HL-60 (cell line): Measurements from ENCODE around the gene PAQR9.

Source experiments
- CTCF ChIP-seq: IDR thresholded peaks from one replicate; pipeline ENCODE4 v1.5.1; 2011; ENCODE audit warnings: low read length, control low read depth, inconsistent platforms; ENCODE audit not compliant: insufficient read depth
- GABPA ChIP-seq: IDR thresholded peaks from 2 replicates; pipeline ENCODE4 v1.6.1; 2012; ENCODE audit warnings: low read depth
- POLR2AphosphoS5 ChIP-seq: IDR thresholded peaks from 2 replicates; pipeline ENCODE4 v1.6.1; 2012; ENCODE audit warnings: low read depth

DNA sequence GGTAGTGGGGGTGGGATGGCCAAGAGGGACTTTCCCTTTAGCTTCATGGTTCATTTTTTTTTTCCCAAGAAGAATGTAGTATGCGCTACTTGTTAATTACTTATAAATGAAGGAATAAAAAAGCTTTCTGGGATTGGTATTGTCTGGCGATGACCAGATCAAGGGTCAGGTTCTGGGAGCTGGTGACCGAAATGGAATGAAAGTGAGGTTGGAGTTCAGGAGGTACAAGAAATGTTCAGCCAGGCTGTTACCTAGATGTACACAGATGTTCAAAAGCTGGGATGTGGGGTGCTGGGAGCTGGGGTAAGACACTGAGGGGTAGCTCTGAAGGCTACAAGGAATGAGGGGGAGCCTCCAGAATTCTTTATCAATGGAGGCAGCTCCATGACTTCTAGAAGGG lies 20.8 kb upstream of the PAQR9 start:
- TF ChIP-seq CTCF (no peak), POLR2AphosphoS5 (no peak), GABPA (no peak)
